Measurements from ENCODE around the gene ABCA2.

- TF ChIP-seq, protein P1, sequence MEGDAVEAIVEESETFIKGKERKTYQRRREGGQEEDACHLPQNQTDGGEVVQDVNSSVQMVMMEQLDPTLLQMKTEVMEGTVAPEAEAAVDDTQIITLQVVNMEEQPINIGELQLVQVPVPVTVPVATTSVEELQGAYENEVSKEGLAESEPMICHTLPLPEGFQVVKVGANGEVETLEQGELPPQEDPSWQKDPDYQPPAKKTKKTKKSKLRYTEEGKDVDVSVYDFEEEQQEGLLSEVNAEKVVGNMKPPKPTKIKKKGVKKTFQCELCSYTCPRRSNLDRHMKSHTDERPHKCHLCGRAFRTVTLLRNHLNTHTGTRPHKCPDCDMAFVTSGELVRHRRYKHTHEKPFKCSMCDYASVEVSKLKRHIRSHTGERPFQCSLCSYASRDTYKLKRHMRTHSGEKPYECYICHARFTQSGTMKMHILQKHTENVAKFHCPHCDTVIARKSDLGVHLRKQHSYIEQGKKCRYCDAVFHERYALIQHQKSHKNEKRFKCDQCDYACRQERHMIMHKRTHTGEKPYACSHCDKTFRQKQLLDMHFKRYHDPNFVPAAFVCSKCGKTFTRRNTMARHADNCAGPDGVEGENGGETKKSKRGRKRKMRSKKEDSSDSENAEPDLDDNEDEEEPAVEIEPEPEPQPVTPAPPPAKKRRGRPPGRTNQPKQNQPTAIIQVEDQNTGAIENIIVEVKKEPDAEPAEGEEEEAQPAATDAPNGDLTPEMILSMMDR (IDR thresholded peaks at IDR 0.05; ENCODE audit: insufficient read depth, low read length, poor library complexity, severe bottlenecking), result no peak
- no peak for TF ChIP-seq EZH2phosphoT487 (conservative IDR thresholded peaks at IDR 0.05; ENCODE audit: low read length)
Measured at GRCh38 chr9:137034039-137034708, 6.1 kb upstream of the ABCA2 start.
